Measurements from ENCODE around the gene EPN1. TPM values are rescaled to one million over a fixed set of nuclear protein-coding genes. Genes with fewer than 3 reads are reported as not detected.

Gene EPN1
- total and polyA plus RNA-seq, 2 of the 13 experiments (the other 11 are each of a cell fraction or from before 2014, with no cell fraction given): 28.9 to 31.7 TPM

GRCh38 chr19:55640577-55641425 is 34.2 kb upstream of the EPN1 start, which contains the start of gene ZNF580 (continued):
- TF ChIP-seq ZNF572 (CRISPR knock-in tag; IDR thresholded peaks at IDR 0.05) (no peak), ZNF264 (CRISPR knock-in tag; IDR thresholded peaks at IDR 0.05) (no peak; the same call in 1 of the 2 replicates), ATF5 (CRISPR knock-in tag; IDR thresholded peaks at IDR 0.05; ENCODE audit: low read depth) (0 out of 2 replicates have a peak, but pooled peaks have one; percentile 50), BHLHE40 (IDR thresholded peaks at IDR 0.05; ENCODE audit: low read length) (no peak), ZSCAN31 (CRISPR knock-in tag; IDR thresholded peaks at IDR 0.05; ENCODE audit: low read depth) (peak; percentile 56; the same call in 1 of the 2 replicates), ZBTB42 (CRISPR knock-in tag; IDR thresholded peaks at IDR 0.05) (no peak), YEATS4 (CRISPR knock-in tag; IDR thresholded peaks at IDR 0.05; ENCODE audit: borderline replicate concordance) (peak; percentile 47; the same call in 1 of the 2 replicates), ZHX2 (IDR thresholded peaks at IDR 0.05; ENCODE audit: low read depth) (no peak), ZHX2 (CRISPR knock-in tag; IDR thresholded peaks at IDR 0.05; ENCODE audit: borderline replicate concordance) (0 out of 2 replicates have a peak, but pooled peaks have one; percentile 22), NR0B2 (CRISPR knock-in tag; IDR thresholded peaks at IDR 0.05) (no peak), ZNF788 (CRISPR knock-in tag; IDR thresholded peaks at IDR 0.05; ENCODE audit: borderline replicate concordance) (peak; percentile 49; the same call in 1 of the 2 replicates), HOXA9 (CRISPR knock-in tag; IDR thresholded peaks at IDR 0.05; ENCODE audit: borderline replicate concordance) (no peak), MTF1 (CRISPR knock-in tag; IDR thresholded peaks at IDR 0.05) (no peak), AGO2 (optimal IDR thresholded peaks at IDR 0.05; ENCODE audit: low read depth, low read length) (peak; percentile 91), EP300 (IDR thresholded peaks at IDR 0.05; ENCODE audit: low read depth in 2 of 2, low read length in 2 of 2) (no peak), EP300 (CRISPR knock-in tag; IDR thresholded peaks at IDR 0.05; ENCODE audit: borderline replicate concordance) (peak; percentile 20; the same call in 1 of the 2 replicates), ZBTB39 (CRISPR knock-in tag; IDR thresholded peaks at IDR 0.05) (0 out of 2 replicates have a peak, but pooled peaks have one; percentile 4), GZF1 (CRISPR knock-in tag; IDR thresholded peaks at IDR 0.05) (0 out of 2 replicates have a peak, but pooled peaks have one; percentile 20)
